PC-9 (cell line): ENCODE measurements around the gene HEG1.

Experiments used
- CTCF ChIP-seq: fragments of 200-600 bp; sonication (generic); conservative IDR thresholded peaks from 2 replicates; pipeline ENCODE4 v1.6.1; 2017; ENCODE audit warnings: mixed run types, antibody characterized with exemption, mild to moderate bottlenecking, moderate library complexity
- EZH2 ChIP-seq: fragments of 200-600 bp; sonication (generic); IDR thresholded peaks from 2 replicates; pipeline ENCODE4 v1.8.0; 2017; ENCODE audit warnings: antibody characterized with exemption, low read depth

GRCh38 chr3:125028657-125029056 is 27.1 kb downstream of the HEG1 start:
- no peak for TF ChIP-seq CTCF
- no peak for TF ChIP-seq EZH2
